Eye (tissue), 1 donor: ENCODE results near the gene MRPL10.
"Not testable (repeated sequence)": the region's sequence is repeated elsewhere in the genome, so short reads cannot be mapped to it uniquely, and the experiment has no call there.

ENCODE experiments used
- DNase-seq: peaks from one replicate; pipeline ENCODE4 v3.0.0-alpha.2; 2015

Gene MRPL10

GRCh38 chr17:47789611-47790561 is 41.5 kb downstream of the MRPL10 start:
- peak; percentile 64 for DNase-seq

- peak; percentile 75 for DNase-seq
Measured at GRCh38 chr17:47785538-47786123, 45.7 kb downstream of the MRPL10 start.

GRCh38 chr17:47781397-47781796 is 49.9 kb downstream of the MRPL10 start:
- DNase-seq: no peak

- no peak for DNase-seq
Measured at GRCh38 chr17:47778184-47778635, 53.1 kb downstream of the MRPL10 start.

- peak; percentile 61 for DNase-seq
Measured at GRCh38 chr17:47776330-47777197, 54.8 kb downstream of the MRPL10 start.

- no peak for DNase-seq
Measured at GRCh38 chr17:47774987-47775580, 56.3 kb downstream of the MRPL10 start.

- no peak for DNase-seq
Measured at GRCh38 chr17:47774331-47774730, 57.0 kb downstream of the MRPL10 start.

- DNase-seq: not testable (repeated sequence)
Measured at GRCh38 chr17:47773649-47774048, 57.7 kb downstream of the MRPL10 start.
